HepG2 (cell line): ENCODE measurements around the gene PAFAH1B2. TPM values are rescaled to one million over a fixed set of nuclear protein-coding genes. Genes with fewer than 3 reads are reported as not detected.

Source experiments
- ATAC-seq: fragments of 200-7000 bp; cut with Tn5 transposase; 3 replicates; pipeline ENCODE4 v1.9.1; 2020; ENCODE audit warnings: mild to moderate bottlenecking, moderate library complexity
- BruUV-seq: library from RNA; stranded (reverse); fragments of 400-500 nt; replicated peaks from 2 replicates; lab custom pipeline; 2021; lab: Mats Ljungman, UMichigan
- CTCF ChIA-PET: fragments of 300-600 bp; formaldehyde crosslinking; extraction: SDS; loops from one replicate; lab custom pipeline; 2021; ENCODE audit warnings: low total read pairs, inconsistent platforms, low intra/inter-chr PET ratio; lab: Yijun Ruan, JAX
- POLR2A ChIA-PET: fragments of 350-600 bp; sonication (Branson Sonifier 250); formaldehyde crosslinking; loops from one replicate; lab custom pipeline; 2020; ENCODE audit warnings: antibody characterized with exemption, inconsistent platforms; lab: Yijun Ruan, JAX
- DNase-seq: peaks from one replicate; pipeline ENCODE4 v3.0.0-alpha.2; 2015; ENCODE audit warnings: low spot score
- FAIRE-seq: peaks from 3 replicates; lab custom pipeline; 2011; peaks lifted over from hg19 to GRCh38; lab: Jason Lieb, UNC
- H2AFZ ChIP-seq: one replicate; pipeline ENCODE4 v1.6.1; 2011; ENCODE audit warnings: low read length, inconsistent platforms
- H3K27ac ChIP-seq: fragments of 300-600 bp; 3 replicates; pipeline ENCODE4 v1.8.0; 2011; ENCODE audit warnings: mixed run types, mild to moderate bottlenecking, mixed read lengths, low read length, inconsistent platforms; ENCODE audit not compliant: insufficient read depth; ENCODE audit errors: extremely low read length
- H3K27me3 ChIP-seq, 2 experiments: fragments of 200-600 bp in 1 of 2; 2 replicates in 1 of 2; 3 replicates in 1 of 2; pipeline versions ENCODE4 v1.6.0 to v1.8.0; 2011; ENCODE audit warnings: low read length in 2 of 2, mild to moderate bottlenecking in 2 of 2, moderate library complexity in 2 of 2, inconsistent platforms in 1 of 2; ENCODE audit not compliant: insufficient read depth in 2 of 2, control insufficient read depth in 1 of 2
- H3K36me3 ChIP-seq, 2 experiments: fragments of 200-600 bp in 1 of 2; replicated peaks in 1 of 2; 2 replicates in 1 of 2; 3 replicates in 1 of 2; pipeline versions ENCODE4 v1.5.1 to v1.8.0; 2011; ENCODE audit warnings: low read length in 2 of 2, inconsistent platforms in 1 of 2; ENCODE audit not compliant: insufficient read depth in 2 of 2, control insufficient read depth in 1 of 2
- H3K4me1 ChIP-seq: 2 replicates; pipeline ENCODE4 v1.5.1; 2012; ENCODE audit warnings: low read length, inconsistent platforms; ENCODE audit not compliant: insufficient read depth
- H3K4me2 ChIP-seq: 2 replicates; pipeline ENCODE4 v1.6.0; 2011; ENCODE audit warnings: low read depth, low read length, inconsistent platforms
- H3K4me3 ChIP-seq, 3 experiments: fragments of 200-600 bp in 1 of 3; sonication (generic), shearing (Covaris generic) in 1 of 3; replicated peaks in 1 of 3; 2 replicates each; pipeline ENCODE4 v1.5.1; 2011 to 2016; ENCODE audit warnings: low read length in 3 of 3, inconsistent platforms in 2 of 3, low read depth in 2 of 3, mild to moderate bottlenecking in 2 of 3, control low read depth in 1 of 3, mixed read lengths in 1 of 3; ENCODE audit not compliant: insufficient read depth in 1 of 3
- H3K79me2 ChIP-seq: one replicate; pipeline ENCODE4 v1.6.1; 2011; ENCODE audit warnings: low read length, inconsistent platforms; ENCODE audit not compliant: insufficient read depth
- H3K9ac ChIP-seq: 2 replicates; pipeline ENCODE4 v1.6.0; 2011; ENCODE audit warnings: mild to moderate bottlenecking, low read depth, low read length, inconsistent platforms; ENCODE audit not compliant: insufficient read depth
- H3K9me3 ChIP-seq: 2 replicates; pipeline ENCODE4 v1.5.1; 2012; ENCODE audit warnings: mild to moderate bottlenecking, low read length
- H4K20me1 ChIP-seq: 2 replicates; pipeline ENCODE4 v1.6.0; 2011; ENCODE audit warnings: inconsistent platforms, mild to moderate bottlenecking, low read length, moderate library complexity; ENCODE audit not compliant: insufficient read depth
- BCLAF1 ChIP-seq: fragments of 450-650 bp; IDR thresholded peaks from 2 replicates; pipeline ENCODE4 v1.6.1; 2017; ENCODE audit warnings: mild to moderate bottlenecking
- CBX2 ChIP-seq, 2 experiments: fragments of 200-600 bp in 1 of 2; sonication (generic); formaldehyde crosslinking in 1 of 2; IDR thresholded peaks; 2 replicates each; pipeline versions ENCODE4 v1.7.0 to v1.8.1; 2018 to 2022; ENCODE audit warnings: low read depth in 2 of 2, low read length in 1 of 2, mild to moderate bottlenecking in 1 of 2, missing genetic modification reagents in 1 of 2
- EZH2 ChIP-seq: conservative IDR thresholded peaks from 2 replicates; pipeline ENCODE4 v1.6.1; 2012; ENCODE audit warnings: mild to moderate bottlenecking, low read depth, low read length, moderate library complexity
- FOSL2 ChIP-seq: sonication (generic); formaldehyde crosslinking; IDR thresholded peaks from 2 replicates; pipeline ENCODE4 v1.4.0; 2020; ENCODE audit warnings: missing genetic modification reagents
- GZF1 ChIP-seq: sonication (generic); formaldehyde crosslinking; IDR thresholded peaks from 2 replicates; pipeline ENCODE4 v1.5.1; 2020; ENCODE audit warnings: mild to moderate bottlenecking, missing genetic modification reagents
- MLXIP ChIP-seq: sonication (generic); formaldehyde crosslinking; IDR thresholded peaks from 2 replicates; pipeline ENCODE4 v1.9.0; 2021; ENCODE audit warnings: missing genetic modification reagents, borderline replicate concordance
- NPAS2 ChIP-seq: sonication (generic); formaldehyde crosslinking; IDR thresholded peaks from 2 replicates; pipeline ENCODE4 v1.8.0; 2022; ENCODE audit warnings: mild to moderate bottlenecking, missing genetic modification reagents, borderline replicate concordance
- RBFOX2 ChIP-seq: fragments of 200-400 bp; formaldehyde crosslinking; IDR thresholded peaks from 2 replicates; pipeline ENCODE4 v1.6.1; 2017; ENCODE audit warnings: low read depth, mild to moderate bottlenecking, low read length
- RFXAP ChIP-seq: sonication (generic); formaldehyde crosslinking; IDR thresholded peaks from 2 replicates; pipeline ENCODE4 v1.4.0; 2020; ENCODE audit warnings: missing genetic modification reagents, borderline replicate concordance
- SALL1 ChIP-seq: sonication (generic); formaldehyde crosslinking; IDR thresholded peaks from 2 replicates; pipeline ENCODE4 v1.8.0; 2022; ENCODE audit warnings: mild to moderate bottlenecking, missing genetic modification reagents
- ZBTB39 ChIP-seq: sonication (generic); formaldehyde crosslinking; IDR thresholded peaks from 2 replicates; pipeline ENCODE4 v1.5.0; 2020; ENCODE audit warnings: missing genetic modification reagents
- ZNF264 ChIP-seq: sonication (generic); formaldehyde crosslinking; IDR thresholded peaks from 2 replicates; pipeline ENCODE4 v1.4.0; 2020; ENCODE audit warnings: missing genetic modification reagents
- ZNF34 ChIP-seq: sonication (generic); formaldehyde crosslinking; IDR thresholded peaks from 2 replicates; pipeline ENCODE4 v1.4.0; 2020; ENCODE audit warnings: mild to moderate bottlenecking, missing genetic modification reagents, borderline replicate concordance
- ZNF550 ChIP-seq: sonication (generic); formaldehyde crosslinking; IDR thresholded peaks from 2 replicates; pipeline ENCODE4 v1.4.0; 2020; ENCODE audit warnings: mild to moderate bottlenecking, missing genetic modification reagents, borderline replicate concordance
- WGBS: methylation state at CpG from one replicate; pipeline ENCODE4 v1.1.6; 2017; ENCODE audit warnings: low lambda C conversion rate; 5-methylcytosine and 5-hydroxymethylcytosine counted together
- in situ Hi-C: cut with HindIII; loops from 2 replicates; pipeline ENCODE4 v1.10.0; 2017; ENCODE audit warnings: low pct_unique_long_range_greater_than_20kb; ENCODE audit not compliant: extremely low pct_ligation_motif_present
- intact Hi-C: fragments of 100-400 bp; cut with micrococcal nuclease; formaldehyde crosslinking; loops from one replicate; pipeline ENCODE4 v1.10.0; 2022; ENCODE audit not compliant: unreplicated experiment
- polyA plus RNA-seq, 8 experiments: library from polyadenylated mRNA; depleted of rRNA in 3 of 8; stranded (reverse) in 7 of 8; unstranded in 1 of 8; fragments of >200 nt; fragmentation: Illumina TruSeq in 4 of 8; extraction: Trizol in 4 of 8; gene quantifications; 2 replicates each; pipeline versions ENCODE4 v1.2.1 to v1.2.3, GENCODE V29; 2011 to 2016; ENCODE audit warnings: low read depth in 4 of 8, missing spikeins in 1 of 8, mixed read lengths in 1 of 8; ENCODE audit not compliant: insufficient read depth in 1 of 8
- total RNA-seq, 5 experiments: library from RNA; depleted of rRNA; stranded (reverse); fragments of >200 nt; fragmentation: Illumina TruSeq; extraction: Trizol; gene quantifications; 2 replicates each; pipeline ENCODE4 v1.2.3, GENCODE V29; 2016; ENCODE audit warnings: low read depth in 1 of 5

The PAFAH1B2 gene
- total and polyA plus RNA-seq, 2 of the 13 experiments (the other 11 are each of a cell fraction or from before 2014, with no cell fraction given) = 28.8 to 104 TPM

- intact Hi-C loops (loop anchor here (2.0 to 5.0 kb wide), 2 partner anchors 75 to 169 kb away; no protein-coding TSS in a partner anchor), in situ Hi-C loops (loop anchor here (5.0 to 10.0 kb wide), 2 partner anchors 215 to 303 kb away; partner anchors contain the start of gene APOA5)
- Histone ChIP-seq H3K4me3 (peak overlapping the region; percentile 79 to 89 (median 87)), H3K4me2 (peak overlapping the region; percentile 91), H3K4me1 (peaks cover 62% of the 10 kb centered on the region), H4K20me1 (peaks cover 36% of the 10 kb centered on the region), H3K27me3 (no peaks in the 10 kb centered on the region; a peak in 1 of 5 replicates), H2AFZ (no peak overlapping the region), H3K79me2 (peaks cover 52% of the 10 kb centered on the region), H3K36me3 (no peaks in the 10 kb centered on the region), H3K27ac (peak overlapping the region; percentile 80), H3K9me3 (no peaks in the 10 kb centered on the region), H3K9ac (peak overlapping the region; percentile 88)
- no peak for FAIRE-seq
- DNase-seq = no peak
- ChIA-PET CTCF (no interaction called here), POLR2A (interaction anchor here (0.6 to 5.8 kb wide), 16 partner anchors 9 to 309 kb away, joined by 3 to 69 read pairs (median 4); partner anchors contain the start of genes APOA1, APOC3 and PAFAH1B2)
- BruUV-seq = no TSS peak
- WGBS = 2% methylated on average over 27 of the region's 65 CpGs
- peak; percentile 3; the same call in 1 of the 3 replicates for ATAC-seq
- no peak for TF ChIP-seq CBX2 (IDR thresholded peaks at IDR 0.05; ENCODE audit: low read depth, low read length)
- no peak for TF ChIP-seq CBX2 (CRISPR knock-in tag; IDR thresholded peaks at IDR 0.05; ENCODE audit: low read depth)
- TF ChIP-seq NPAS2 (CRISPR knock-in tag) = no peak
- no peak for TF ChIP-seq ZNF550 (CRISPR knock-in tag)
- no peak for TF ChIP-seq GZF1 (CRISPR knock-in tag)
- no peak for TF ChIP-seq BCLAF1
- no peak for TF ChIP-seq FOSL2 (CRISPR knock-in tag)
- TF ChIP-seq ZBTB39 = no peak
- TF ChIP-seq EZH2 = no peak
- TF ChIP-seq ZNF264 (CRISPR knock-in tag) = no peak
- no peak for TF ChIP-seq MLXIP (CRISPR knock-in tag)
- no peak; the same call in 1 of the 2 replicates for TF ChIP-seq RFXAP
- no peak for TF ChIP-seq SALL1 (CRISPR knock-in tag)
- 0 out of 2 replicates have a peak, but pooled peaks have one; percentile 46 for TF ChIP-seq RBFOX2
- TF ChIP-seq ZNF34 (CRISPR knock-in tag) = no peak
Measured at GRCh38 chr11:117097389-117098268, 46.5 kb upstream of the PAFAH1B2 start.
